ENCODE results near the gene FOXJ3.

FOXJ3 gene

DNA sequence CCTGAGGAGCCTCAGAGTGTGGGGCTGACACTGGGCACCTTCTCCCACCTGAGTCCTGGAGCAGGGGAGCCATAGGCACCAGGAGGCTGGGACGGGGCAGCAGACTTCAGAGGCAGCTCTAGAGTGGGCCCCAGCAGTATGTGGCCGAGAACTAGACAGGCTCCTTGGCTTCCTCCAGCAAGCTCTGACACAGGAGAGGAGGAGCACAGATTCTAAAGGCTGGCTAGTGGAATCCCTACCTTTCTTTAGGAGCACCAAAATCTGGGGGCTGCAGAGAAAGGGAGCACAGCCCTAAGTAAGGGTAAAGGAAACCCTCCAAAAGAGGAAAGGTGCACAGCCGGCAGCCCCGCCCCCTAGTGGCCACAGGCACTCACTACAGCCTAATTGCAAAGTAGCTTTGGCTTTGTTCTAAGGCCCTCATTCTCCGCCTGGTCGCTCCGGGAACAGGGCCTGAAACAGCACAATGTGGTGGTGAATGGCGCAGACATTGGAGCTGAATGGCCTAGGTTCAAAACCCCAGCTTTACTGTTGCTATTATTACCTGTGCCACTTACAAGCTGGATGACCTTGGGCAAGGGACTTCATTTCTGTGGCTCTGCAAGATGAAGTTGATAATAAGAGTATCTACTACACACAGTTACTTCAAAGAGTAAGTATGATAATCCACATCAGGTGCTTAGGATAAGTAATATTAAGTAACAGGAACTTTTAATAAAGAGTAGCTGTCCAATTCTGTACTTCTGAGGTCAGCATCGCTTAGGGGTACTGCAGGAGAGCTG is 161.7 kb downstream of the FOXJ3 start:
- Histone ChIP-seq H3K9ac (ENCODE audit: low read depth, low read length) (no peak overlapping the region), H3K4me1 (ENCODE audit: control insufficient read depth, insufficient read depth, low read length) (peaks cover 8% of the 10 kb centered on the region), H3K27me3 (ENCODE audit: control insufficient read depth, insufficient read depth, low read length) (no peaks in the 10 kb centered on the region), H3K36me3 (ENCODE audit: insufficient read depth, low read length) (peaks cover 6% of the 10 kb centered on the region), H3K9me3 (replicated peaks; ENCODE audit: low read length) (no peaks in the 10 kb centered on the region), H3K4me3 (ENCODE audit: low read length) (no peak overlapping the region), H3K4me2 (ENCODE audit: low read length) (no peak overlapping the region)

DNA sequence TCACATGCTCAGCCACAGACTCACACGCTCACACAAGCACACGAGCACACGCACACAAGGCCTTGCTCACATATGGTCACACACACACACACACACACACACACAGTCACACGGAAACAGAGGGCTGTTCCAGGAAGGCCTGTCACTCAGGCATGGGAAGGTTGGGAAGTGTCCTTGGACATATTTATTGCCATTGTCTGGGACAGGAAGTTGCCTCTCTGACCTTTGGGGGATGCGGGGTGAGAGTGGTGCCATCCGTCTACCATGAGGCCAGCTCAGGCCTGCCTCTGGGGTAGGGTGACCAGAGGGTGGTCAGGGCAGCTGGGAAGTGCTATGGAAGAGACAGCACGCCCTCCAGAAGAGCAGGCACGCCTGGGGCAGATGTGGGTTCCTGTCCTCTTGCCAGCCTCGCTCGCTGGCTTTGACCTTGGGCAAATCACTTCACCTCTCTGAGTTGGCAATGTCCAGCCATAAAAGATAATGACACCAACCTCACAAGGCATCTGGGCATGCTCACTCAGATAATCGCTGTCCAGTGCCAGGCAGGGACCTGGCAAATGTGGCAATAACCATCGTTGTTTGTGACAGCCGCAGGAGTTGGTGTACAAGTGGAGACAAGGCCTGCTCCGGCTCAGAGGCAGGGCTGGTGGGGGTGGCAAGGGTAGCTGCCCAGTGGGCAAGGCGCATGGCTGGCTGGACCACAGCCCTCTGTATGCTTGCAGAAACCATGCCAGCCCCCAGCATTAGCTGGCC is 162.5 kb downstream of the FOXJ3 start:
- Histone ChIP-seq H3K36me3 (ENCODE audit: insufficient read depth, low read length) (peaks cover 6% of the 10 kb centered on the region), H3K9ac (ENCODE audit: low read depth, low read length) (no peak overlapping the region), H3K4me2 (ENCODE audit: low read length) (no peak overlapping the region), H3K9me3 (replicated peaks; ENCODE audit: low read length) (no peaks in the 10 kb centered on the region), H3K4me1 (ENCODE audit: control insufficient read depth, insufficient read depth, low read length) (peaks cover 5% of the 10 kb centered on the region), H3K27me3 (ENCODE audit: control insufficient read depth, insufficient read depth, low read length) (no peaks in the 10 kb centered on the region), H3K4me3 (ENCODE audit: low read length) (no peak overlapping the region)

DNA sequence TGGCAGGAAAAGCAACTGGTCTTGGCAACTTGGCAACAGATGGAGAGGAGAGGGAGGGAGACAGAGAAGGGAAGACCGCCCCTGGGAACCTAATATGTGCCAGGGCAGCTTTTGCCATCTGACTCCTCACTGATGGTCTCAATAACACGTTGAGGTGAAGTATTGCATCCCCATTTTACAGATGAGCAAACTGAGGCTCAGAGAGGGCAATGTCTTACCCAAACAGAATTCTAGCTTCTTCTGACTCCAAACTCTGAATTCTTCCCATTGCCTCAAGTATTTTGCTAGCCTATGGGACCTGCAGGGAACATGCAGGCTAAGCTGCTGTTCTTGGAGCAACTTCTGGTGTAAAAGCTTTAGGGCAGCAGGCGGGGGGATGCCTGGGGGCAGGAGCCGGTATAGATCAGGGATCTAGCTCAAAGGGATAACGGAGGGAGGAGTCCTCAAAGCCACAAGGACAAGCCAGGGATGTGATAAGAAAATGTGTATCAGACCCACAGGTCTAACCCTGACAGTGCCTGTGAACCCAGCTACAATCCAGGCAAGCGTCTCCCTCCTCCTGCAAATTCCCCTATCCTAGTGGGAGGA is 163.3 kb downstream of the FOXJ3 start:
- Histone ChIP-seq H3K9ac (ENCODE audit: low read depth, low read length) (no peak overlapping the region), H3K4me2 (ENCODE audit: low read length) (no peak overlapping the region), H3K27me3 (ENCODE audit: control insufficient read depth, insufficient read depth, low read length) (no peaks in the 10 kb centered on the region), H3K9me3 (replicated peaks; ENCODE audit: low read length) (no peaks in the 10 kb centered on the region), H3K4me3 (ENCODE audit: low read length) (no peak overlapping the region), H3K4me1 (ENCODE audit: control insufficient read depth, insufficient read depth, low read length) (no peaks in the 10 kb centered on the region), H3K36me3 (ENCODE audit: insufficient read depth, low read length) (peaks cover 6% of the 10 kb centered on the region)

DNA sequence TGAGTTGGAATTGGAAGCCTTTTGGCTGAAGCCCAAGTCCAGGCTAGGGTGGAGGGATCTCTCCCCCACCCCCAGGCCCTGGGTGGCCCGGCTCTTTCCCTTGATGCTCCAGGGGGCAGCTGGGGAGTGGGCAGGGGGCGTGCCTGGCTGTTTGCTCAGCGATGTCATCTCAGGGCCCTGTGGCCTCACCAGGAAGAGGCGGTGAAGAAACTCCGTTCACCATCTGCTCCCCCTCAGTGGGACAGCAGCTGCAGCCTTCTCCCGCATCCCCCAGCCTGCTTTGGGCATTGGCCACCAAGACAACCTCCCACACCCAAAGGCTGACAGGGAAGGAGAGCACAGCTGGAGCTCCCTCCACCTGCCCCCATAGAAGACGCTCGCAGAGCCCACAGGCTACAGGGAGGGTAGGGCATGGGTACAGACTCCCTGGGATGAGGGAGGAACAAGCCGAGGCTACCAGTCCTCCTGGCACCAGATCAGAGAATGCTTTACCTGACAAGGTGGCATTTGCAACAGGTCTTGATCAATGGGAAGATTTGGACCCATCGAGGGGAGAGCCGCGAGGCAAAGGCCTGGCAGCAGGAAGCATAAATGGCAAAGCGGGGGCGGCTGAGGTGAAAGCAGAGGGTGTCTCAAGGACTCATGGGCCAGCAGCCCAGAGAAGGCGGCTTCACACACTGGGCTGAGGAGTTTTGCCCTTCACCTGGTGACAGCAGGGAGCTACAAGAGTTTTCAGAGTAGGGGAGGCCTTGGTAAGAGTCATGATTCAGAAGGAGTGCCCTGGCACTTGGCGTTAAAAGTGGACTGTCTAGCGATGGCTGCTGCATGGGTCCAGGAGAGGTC is 164.0 kb downstream of the FOXJ3 start:
- H3K4me3 ChIP-seq (ENCODE audit: low read length) = no peak overlapping the region
- H3K4me2 ChIP-seq (ENCODE audit: low read length) = no peak overlapping the region
- H3K4me1 ChIP-seq (ENCODE audit: control insufficient read depth, insufficient read depth, low read length) = no peaks in the 10 kb centered on the region
- peaks cover 2% of the 10 kb centered on the region for H3K36me3 ChIP-seq (ENCODE audit: insufficient read depth, low read length)
- no peak overlapping the region for H3K9ac ChIP-seq (ENCODE audit: low read depth, low read length)
- no peaks in the 10 kb centered on the region for H3K27me3 ChIP-seq (ENCODE audit: control insufficient read depth, insufficient read depth, low read length)
- H3K9me3 ChIP-seq (replicated peaks; ENCODE audit: low read length) = no peaks in the 10 kb centered on the region

DNA sequence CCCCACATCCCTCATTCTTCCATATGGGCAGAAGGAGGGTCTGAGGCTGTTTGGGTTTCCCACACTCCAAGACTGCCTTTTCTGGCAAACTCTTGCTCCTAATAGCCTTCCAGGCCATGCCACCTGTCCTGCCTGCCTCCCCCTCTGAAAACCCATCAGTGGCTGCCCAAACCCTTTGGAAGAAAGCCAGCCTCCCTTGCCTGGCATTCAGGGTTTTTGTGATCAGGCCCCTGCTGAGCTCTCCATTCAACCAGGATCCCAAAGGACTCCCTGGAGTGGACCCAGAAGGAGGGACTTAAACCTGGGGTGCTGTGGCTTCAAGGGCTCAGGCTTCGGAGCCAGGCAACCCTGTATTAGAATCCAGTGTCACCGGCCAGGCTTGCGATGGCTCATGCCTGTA is 166.3 kb downstream of the FOXJ3 start:
- H3K4me3 ChIP-seq (ENCODE audit: low read length) = no peak overlapping the region
- H3K36me3 ChIP-seq (ENCODE audit: insufficient read depth, low read length) = no peaks in the 10 kb centered on the region
- no peak overlapping the region for H3K9ac ChIP-seq (ENCODE audit: low read depth, low read length)
- peaks cover 3% of the 10 kb centered on the region for H3K4me1 ChIP-seq (ENCODE audit: control insufficient read depth, insufficient read depth, low read length)
- no peaks in the 10 kb centered on the region for H3K9me3 ChIP-seq (replicated peaks; ENCODE audit: low read length)
- H3K27me3 ChIP-seq (ENCODE audit: control insufficient read depth, insufficient read depth, low read length) = no peaks in the 10 kb centered on the region
- no peak overlapping the region for H3K4me2 ChIP-seq (ENCODE audit: low read length)

DNA sequence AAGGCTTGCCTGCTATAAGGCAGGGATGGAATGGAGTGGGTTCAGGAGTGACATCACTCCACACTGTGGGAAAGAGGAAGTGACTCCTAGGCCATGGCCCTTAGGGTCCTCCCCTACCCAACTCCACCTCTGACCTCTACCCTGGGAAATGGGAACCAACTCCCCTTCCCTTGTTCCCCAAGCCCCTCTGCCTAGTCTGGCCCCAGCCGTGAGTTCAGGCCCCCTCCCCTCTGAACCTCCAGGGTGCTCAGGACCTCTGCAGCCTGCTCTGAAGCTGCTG is 166.7 kb downstream of the FOXJ3 start:
- no peaks in the 10 kb centered on the region for H3K36me3 ChIP-seq (ENCODE audit: insufficient read depth, low read length)
- H3K9me3 ChIP-seq (replicated peaks; ENCODE audit: low read length) = no peaks in the 10 kb centered on the region
- H3K4me1 ChIP-seq (ENCODE audit: control insufficient read depth, insufficient read depth, low read length) = peaks cover 3% of the 10 kb centered on the region
- no peak overlapping the region for H3K9ac ChIP-seq (ENCODE audit: low read depth, low read length)
- H3K27me3 ChIP-seq (ENCODE audit: control insufficient read depth, insufficient read depth, low read length) = no peaks in the 10 kb centered on the region
- H3K4me2 ChIP-seq (ENCODE audit: low read length) = no peak overlapping the region
- no peak overlapping the region for H3K4me3 ChIP-seq (ENCODE audit: low read length)

DNA sequence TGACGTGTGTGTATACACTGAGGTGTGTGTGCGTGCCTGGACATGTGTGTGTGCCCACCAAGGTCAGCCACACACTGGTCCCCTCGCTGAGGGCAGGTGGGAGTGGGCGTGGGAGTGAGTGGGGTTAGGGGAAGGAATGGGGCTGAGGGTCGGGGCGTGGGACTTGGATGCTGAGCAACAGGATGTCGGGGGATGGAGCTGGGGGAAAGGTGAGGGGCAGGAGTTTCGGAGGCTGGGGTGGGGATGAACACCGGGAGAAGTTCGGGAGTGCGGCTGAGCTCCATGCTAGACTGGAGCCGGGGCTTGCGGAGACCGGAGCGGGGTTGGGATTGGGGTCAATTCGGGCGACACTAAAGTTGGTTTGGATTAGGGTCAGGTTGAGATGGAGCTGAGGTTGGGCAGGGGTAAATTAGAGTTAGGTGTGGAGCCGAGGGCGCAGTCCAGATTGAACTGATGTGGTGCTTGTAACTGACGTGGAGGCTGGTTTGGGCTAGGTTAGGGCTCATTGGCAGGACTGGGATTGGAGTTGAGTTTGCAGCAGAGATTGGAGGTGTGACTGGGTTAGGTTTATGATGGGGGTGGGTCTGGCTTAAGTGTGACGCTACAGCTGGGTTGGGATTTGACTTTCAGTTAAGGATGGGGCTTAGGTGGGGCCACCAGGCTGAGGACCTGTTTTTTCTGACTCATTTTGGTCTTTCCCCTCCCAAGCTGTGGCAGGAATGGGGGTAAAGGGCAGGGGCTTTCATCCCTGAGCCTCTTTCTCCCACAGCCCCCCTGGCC is 167.2 kb downstream of the FOXJ3 start:
- H3K27me3 ChIP-seq (ENCODE audit: control insufficient read depth, insufficient read depth, low read length) = no peaks in the 10 kb centered on the region

DNA sequence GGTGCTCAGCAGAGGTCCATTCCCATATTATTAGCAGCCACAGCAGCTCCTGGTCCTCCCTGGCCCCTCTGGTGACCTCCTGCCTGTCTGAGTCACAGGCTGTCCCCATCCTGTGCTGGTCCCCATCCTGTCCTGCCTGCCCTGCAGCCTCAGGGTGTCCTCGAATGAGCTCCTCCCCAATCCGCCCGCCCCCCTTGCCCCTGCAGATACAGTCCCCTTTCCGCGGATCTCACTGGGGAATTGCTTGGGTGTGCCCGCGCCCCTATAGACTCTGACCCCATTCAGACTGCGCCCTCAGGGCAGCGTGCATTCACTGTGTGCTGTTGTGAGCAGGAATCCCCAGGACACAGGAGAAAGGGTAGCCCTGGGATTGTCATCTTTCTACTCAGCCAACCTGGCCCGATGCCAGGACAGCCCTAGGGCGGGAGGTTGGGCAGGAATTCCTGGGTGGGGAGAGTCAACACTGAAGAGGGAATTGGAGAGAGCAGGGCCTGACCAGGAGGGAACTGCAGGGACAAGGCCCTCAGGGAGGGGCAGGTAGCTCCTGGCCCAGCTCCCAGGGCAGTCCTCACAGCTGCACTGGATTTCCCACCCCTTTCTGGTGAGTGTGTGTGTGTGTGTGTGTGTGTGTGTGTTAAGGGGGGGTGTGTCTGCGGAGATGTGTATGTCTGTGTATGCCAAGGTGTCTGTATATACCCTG is 169.4 kb downstream of the FOXJ3 start:
- Histone ChIP-seq H3K4me3 (ENCODE audit: low read length) (no peak overlapping the region), H3K9ac (ENCODE audit: low read depth, low read length) (no peak overlapping the region)

More for the DNA sequence above, 167.2 kb downstream of the FOXJ3 start:
- Histone ChIP-seq H3K4me1 (ENCODE audit: control insufficient read depth, insufficient read depth, low read length) (peaks cover 3% of the 10 kb centered on the region), H3K9me3 (replicated peaks; ENCODE audit: low read length) (no peaks in the 10 kb centered on the region), H3K4me3 (ENCODE audit: low read length) (no peak overlapping the region), H3K36me3 (ENCODE audit: insufficient read depth, low read length) (no peaks in the 10 kb centered on the region), H3K4me2 (ENCODE audit: low read length) (no peak overlapping the region), H3K9ac (ENCODE audit: low read depth, low read length) (no peak overlapping the region)

DNA sequence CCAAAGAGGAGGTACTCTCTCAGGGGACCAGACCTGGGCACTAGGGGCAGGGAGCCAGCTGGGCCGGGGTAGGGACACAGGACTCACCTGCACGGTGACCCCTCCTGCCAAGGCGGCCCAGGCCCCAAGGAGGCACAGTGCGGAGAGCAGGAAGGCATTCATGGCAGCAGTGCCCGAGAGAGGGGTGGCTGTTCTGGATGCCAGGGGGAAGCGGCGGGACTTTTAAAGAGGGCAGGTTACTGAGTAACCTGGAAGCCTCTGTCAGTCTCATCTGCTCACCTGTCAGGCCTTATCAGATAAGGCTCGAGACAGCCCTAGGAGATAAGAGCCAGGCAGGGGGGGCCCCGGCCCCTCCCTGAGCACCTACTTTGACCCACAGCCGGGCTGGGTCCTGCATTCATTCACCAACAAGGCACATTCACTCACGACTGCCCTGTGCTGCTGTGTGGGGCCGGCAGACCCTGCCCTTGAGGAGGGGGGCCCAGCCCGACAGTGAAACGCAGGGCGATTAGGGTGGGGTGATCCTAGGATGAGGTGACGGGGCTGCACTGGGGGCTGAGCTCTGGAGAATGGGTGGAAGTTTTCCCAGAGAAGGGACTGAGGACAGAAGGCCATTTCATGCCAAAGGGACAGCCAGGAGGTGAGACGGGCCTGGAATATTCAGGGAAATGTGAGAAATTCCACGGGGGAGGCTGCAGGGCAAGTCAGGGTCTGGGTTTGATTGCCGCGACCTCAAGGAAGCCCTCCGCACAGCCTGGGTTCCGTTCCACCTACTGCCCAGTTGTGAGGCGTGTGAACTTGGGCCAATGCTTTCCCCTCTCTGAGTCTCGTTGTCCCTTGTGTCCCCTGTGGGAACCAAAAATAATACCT is 170.2 kb downstream of the FOXJ3 start, which contains the start of gene GUCA2A:
Gene GUCA2A (minus strand): TSS at position 195 of the 870 bp plus-strand sequence. CDS start 33 bp downstream, at position 162.
- Histone ChIP-seq H3K9me3 (replicated peaks; ENCODE audit: low read length) (no peaks in the 10 kb centered on the region), H3K36me3 (ENCODE audit: insufficient read depth, low read length) (no peaks in the 10 kb centered on the region), H3K4me3 (ENCODE audit: low read length) (no peak within 1 kb of the TSS), H3K9ac (ENCODE audit: low read depth, low read length) (no peak within 1 kb of the TSS), H3K27me3 (ENCODE audit: control insufficient read depth, insufficient read depth, low read length) (peaks cover 3% of the 10 kb centered on the region), H3K4me2 (ENCODE audit: low read length) (no peak within 1 kb of the TSS), H3K4me1 (ENCODE audit: control insufficient read depth, insufficient read depth, low read length) (peaks cover 3% of the 10 kb centered on the region)

More for the DNA sequence above, 169.4 kb downstream of the FOXJ3 start:
- H3K36me3 ChIP-seq (ENCODE audit: insufficient read depth, low read length) = no peaks in the 10 kb centered on the region
- H3K4me2 ChIP-seq (ENCODE audit: low read length) = no peak overlapping the region
- H3K9me3 ChIP-seq (replicated peaks; ENCODE audit: low read length) = no peaks in the 10 kb centered on the region
- peaks cover 3% of the 10 kb centered on the region for H3K4me1 ChIP-seq (ENCODE audit: control insufficient read depth, insufficient read depth, low read length)
- H3K27me3 ChIP-seq (ENCODE audit: control insufficient read depth, insufficient read depth, low read length) = peaks cover 3% of the 10 kb centered on the region
